ENCODE data around the gene ZNF200. TPM values are rescaled to one million over a fixed set of nuclear protein-coding genes. Genes with fewer than 3 reads are reported as not detected.
"Not testable (repeated sequence)": the region's sequence is repeated elsewhere in the genome, so short reads cannot be mapped to it uniquely, and the experiment has no call there.

Gene ZNF200
- total RNA-seq, 1 donor from 2014 or later = 11.2 TPM

DNA sequence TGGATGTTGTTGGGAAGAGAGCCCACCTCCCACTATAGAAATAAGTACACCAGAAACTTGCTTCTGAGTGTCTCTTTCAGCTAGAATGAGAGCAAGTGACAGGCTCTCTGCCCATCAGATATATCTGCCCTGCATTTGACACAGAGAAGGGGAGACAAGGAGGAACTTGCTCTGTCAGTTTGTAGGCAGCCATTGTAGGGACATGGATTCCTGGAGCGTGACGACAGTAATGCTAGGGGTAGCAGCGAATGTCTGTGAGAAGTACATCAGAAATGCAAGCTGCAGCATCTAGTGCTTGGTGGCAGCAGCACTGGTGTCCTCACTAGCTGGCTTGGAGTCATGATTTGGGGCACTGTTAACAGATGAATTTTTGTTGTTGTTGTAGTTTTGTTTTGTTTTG lies 23.0 kb downstream of the ZNF200 start:
- H3K27ac Mint-ChIP-seq = no peak overlapping the region
- no peaks in the 10 kb centered on the region for H3K36me3 Mint-ChIP-seq (ENCODE audit: insufficient read depth)
- TF ChIP-seq, protein P1, sequence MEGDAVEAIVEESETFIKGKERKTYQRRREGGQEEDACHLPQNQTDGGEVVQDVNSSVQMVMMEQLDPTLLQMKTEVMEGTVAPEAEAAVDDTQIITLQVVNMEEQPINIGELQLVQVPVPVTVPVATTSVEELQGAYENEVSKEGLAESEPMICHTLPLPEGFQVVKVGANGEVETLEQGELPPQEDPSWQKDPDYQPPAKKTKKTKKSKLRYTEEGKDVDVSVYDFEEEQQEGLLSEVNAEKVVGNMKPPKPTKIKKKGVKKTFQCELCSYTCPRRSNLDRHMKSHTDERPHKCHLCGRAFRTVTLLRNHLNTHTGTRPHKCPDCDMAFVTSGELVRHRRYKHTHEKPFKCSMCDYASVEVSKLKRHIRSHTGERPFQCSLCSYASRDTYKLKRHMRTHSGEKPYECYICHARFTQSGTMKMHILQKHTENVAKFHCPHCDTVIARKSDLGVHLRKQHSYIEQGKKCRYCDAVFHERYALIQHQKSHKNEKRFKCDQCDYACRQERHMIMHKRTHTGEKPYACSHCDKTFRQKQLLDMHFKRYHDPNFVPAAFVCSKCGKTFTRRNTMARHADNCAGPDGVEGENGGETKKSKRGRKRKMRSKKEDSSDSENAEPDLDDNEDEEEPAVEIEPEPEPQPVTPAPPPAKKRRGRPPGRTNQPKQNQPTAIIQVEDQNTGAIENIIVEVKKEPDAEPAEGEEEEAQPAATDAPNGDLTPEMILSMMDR (IDR thresholded peaks at IDR 0.05; ENCODE audit: unreplicated experiment) = no peak
- peaks cover 42% of the 10 kb centered on the region for H3K9me3 Mint-ChIP-seq (ENCODE audit: low read depth)
- no peak overlapping the region for H3K4me3 Mint-ChIP-seq (ENCODE audit: low read depth)
- DNase-seq (ENCODE audit: low spot score, unreplicated experiment) = no peak
- no peaks in the 10 kb centered on the region for H3K4me1 Mint-ChIP-seq (ENCODE audit: low read depth)
- peaks cover 15% of the 10 kb centered on the region for H3K27me3 Mint-ChIP-seq

DNA sequence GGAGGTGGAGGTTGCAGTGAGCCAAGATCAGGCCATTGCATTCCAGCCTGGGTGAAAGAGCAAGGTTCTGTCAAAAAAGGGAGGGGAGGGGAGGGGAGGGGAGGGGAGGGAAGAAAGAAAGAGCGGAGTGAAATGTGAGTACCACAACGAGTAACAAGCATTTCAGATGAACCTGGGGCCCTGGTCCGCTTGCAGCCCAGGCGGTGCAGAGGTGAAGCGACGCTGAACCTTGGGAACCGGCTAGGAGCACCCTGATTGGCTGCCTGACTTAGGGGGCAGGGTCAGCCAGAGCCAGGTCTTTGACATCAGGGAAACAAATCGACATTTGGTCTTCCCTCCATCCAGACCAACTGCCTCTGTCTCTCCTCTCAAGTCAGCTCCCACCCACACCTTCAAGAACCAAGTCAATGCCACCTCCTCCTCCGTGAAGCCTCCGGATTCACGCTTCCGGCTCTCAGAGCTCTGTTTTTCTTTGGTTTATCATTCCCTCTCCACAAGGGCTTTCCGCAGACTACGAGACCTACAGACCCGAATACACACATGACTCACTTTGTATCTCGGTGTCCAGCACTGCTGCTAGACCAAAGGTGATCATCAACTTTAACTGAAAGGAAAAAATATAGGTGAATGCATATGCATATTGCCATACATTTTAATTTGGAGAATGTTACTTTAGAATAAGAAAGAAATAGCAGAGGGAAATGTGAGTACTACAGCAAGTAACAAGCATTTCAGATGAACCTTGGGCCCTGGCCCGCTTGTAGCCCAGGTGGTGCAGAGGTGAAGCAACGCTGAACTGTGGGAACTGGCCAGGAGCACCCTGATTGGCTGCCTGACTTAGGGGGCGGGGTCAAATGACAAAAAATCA lies 27.6 kb downstream of the ZNF200 start:
- no peak for DNase-seq (ENCODE audit: low spot score, unreplicated experiment)
- H3K4me1 Mint-ChIP-seq (ENCODE audit: low read depth) = no peaks in the 10 kb centered on the region
- H3K36me3 Mint-ChIP-seq (ENCODE audit: insufficient read depth) = no peaks in the 10 kb centered on the region
- peaks cover 14% of the 10 kb centered on the region for H3K27me3 Mint-ChIP-seq
- no peak overlapping the region for H3K4me3 Mint-ChIP-seq (ENCODE audit: low read depth)
- no peak overlapping the region for H3K27ac Mint-ChIP-seq
- TF ChIP-seq, protein P1 (IDR thresholded peaks at IDR 0.05; ENCODE audit: unreplicated experiment) = no peak
- peaks cover 43% of the 10 kb centered on the region for H3K9me3 Mint-ChIP-seq (ENCODE audit: low read depth)

GRCh38 chr16:3205939-3206338 lies 29.0 kb downstream of the ZNF200 start:
- H3K27me3 Mint-ChIP-seq = peaks cover 21% of the 10 kb centered on the region
- not testable (repeated sequence) for DNase-seq (ENCODE audit: low spot score, unreplicated experiment); H3K4me3 Mint-ChIP-seq (ENCODE audit: low read depth); H3K27ac Mint-ChIP-seq; H3K36me3 Mint-ChIP-seq (ENCODE audit: insufficient read depth); H3K4me1 Mint-ChIP-seq (ENCODE audit: low read depth)
- H3K9me3 Mint-ChIP-seq (ENCODE audit: low read depth) = peaks cover 36% of the 10 kb centered on the region

GRCh38 chr16:3202903-3203539 lies 31.9 kb downstream of the ZNF200 start:
- Mint-ChIP-seq H3K36me3 (ENCODE audit: insufficient read depth) (no peaks in the 10 kb centered on the region), H3K9me3 (ENCODE audit: low read depth) (peaks cover 25% of the 10 kb centered on the region), H3K4me3 (ENCODE audit: low read depth) (no peak overlapping the region), H3K27ac (no peak overlapping the region), H3K4me1 (ENCODE audit: low read depth) (no peaks in the 10 kb centered on the region), H3K27me3 (peaks cover 42% of the 10 kb centered on the region)
- TF ChIP-seq, protein P1 (IDR thresholded peaks at IDR 0.05; ENCODE audit: unreplicated experiment) = no peak
- no peak for DNase-seq (ENCODE audit: low spot score, unreplicated experiment)

DNA sequence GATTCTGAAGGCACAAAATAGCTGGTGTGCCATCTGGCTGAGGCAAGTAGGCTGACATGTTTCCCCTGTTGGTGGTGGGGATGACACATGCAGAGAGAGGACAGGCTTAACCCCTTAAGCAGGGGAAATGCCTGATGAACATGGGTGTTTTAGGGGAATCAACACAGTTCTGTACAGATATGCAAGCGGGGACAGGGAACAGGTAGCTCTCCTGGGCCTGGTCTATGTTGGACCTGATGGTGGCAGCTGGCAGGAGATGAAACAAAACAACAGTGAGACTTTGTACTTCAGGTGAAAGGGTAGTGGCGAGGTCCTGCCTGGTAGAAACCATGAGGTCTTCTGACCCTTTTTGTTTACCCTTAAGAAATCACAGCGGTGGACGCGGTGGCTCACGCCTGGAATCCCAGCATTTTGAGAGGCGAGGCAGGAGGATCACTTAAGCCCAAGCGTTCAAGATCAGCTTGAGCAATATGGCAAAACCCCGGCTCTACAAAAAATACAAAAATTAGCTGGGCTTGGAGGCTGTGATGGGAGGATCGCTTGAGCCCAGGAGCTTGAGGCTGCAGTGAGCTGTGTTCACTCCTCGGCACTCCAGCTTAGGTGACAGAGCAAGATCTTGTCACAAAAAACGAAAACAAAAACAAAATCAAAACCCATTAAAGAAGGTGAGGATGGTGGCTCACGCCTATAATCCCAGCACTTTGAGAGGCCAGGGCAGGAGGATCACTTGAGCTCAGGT lies 36.5 kb downstream of the ZNF200 start:
- H3K9me3 Mint-ChIP-seq (ENCODE audit: low read depth) = no peaks in the 10 kb centered on the region
- DNase-seq (ENCODE audit: low spot score, unreplicated experiment) = no peak
- no peaks in the 10 kb centered on the region for H3K36me3 Mint-ChIP-seq (ENCODE audit: insufficient read depth)
- H3K27me3 Mint-ChIP-seq = peaks cover 61% of the 10 kb centered on the region
- H3K4me3 Mint-ChIP-seq (ENCODE audit: low read depth) = no peak overlapping the region
- TF ChIP-seq, protein P1 (IDR thresholded peaks at IDR 0.05; ENCODE audit: unreplicated experiment) = no peak
- H3K27ac Mint-ChIP-seq = no peak overlapping the region
- no peaks in the 10 kb centered on the region for H3K4me1 Mint-ChIP-seq (ENCODE audit: low read depth)

- peaks cover 61% of the 10 kb centered on the region for H3K27me3 Mint-ChIP-seq
- not testable (repeated sequence) for H3K9me3 Mint-ChIP-seq (ENCODE audit: low read depth); DNase-seq (ENCODE audit: low spot score, unreplicated experiment)
Measured at GRCh38 chr16:3197694-3198333, 37.1 kb downstream of the ZNF200 start.

More at GRCh38 chr16:3197694-3198333, 37.1 kb downstream of the ZNF200 start:
- not testable (repeated sequence) for H3K4me3 Mint-ChIP-seq (ENCODE audit: low read depth); H3K36me3 Mint-ChIP-seq (ENCODE audit: insufficient read depth); H3K27ac Mint-ChIP-seq; H3K4me1 Mint-ChIP-seq (ENCODE audit: low read depth)
